Stimulated activated naive B cell treated with anti-CD40 and anti-IgM and Interleukin-4, amounts not matched to agents 10 μg/mL and 1 μg/mL and 100 μg/mL, for 72 hours (primary cell): ENCODE data around the gene PSMD9.
"Not testable (repeated sequence)": the region's sequence is repeated elsewhere in the genome, so short reads cannot be mapped to it uniquely, and the experiment has no call there.

ENCODE experiments used
- ATAC-seq, 2 donors: fragments of 150-1000 bp; cut with Tn5 transposase; replicated peaks; 2 replicates each; pipeline ENCODE4 v1.10.0; 2021; ENCODE audit warnings: moderate library complexity in 1 of 2
- DNase-seq: peaks from one replicate; pipeline ENCODE4 v3.0.0; 2021
- H3K27ac Mint-ChIP-seq: one replicate; pipeline ENCODE4 v1.8.0; 2022; ENCODE audit warnings: mild to moderate bottlenecking, mixed read lengths
- H3K27me3 Mint-ChIP-seq, 2 donors: one replicate each; pipeline ENCODE4 v1.8.0; 2022; ENCODE audit warnings: mixed read lengths in 2 of 2
- H3K36me3 Mint-ChIP-seq, 2 donors: one replicate each; pipeline ENCODE4 v1.8.0; 2022; ENCODE audit warnings: mixed read lengths in 2 of 2, mild to moderate bottlenecking in 1 of 2
- H3K4me1 Mint-ChIP-seq, 2 donors: one replicate each; pipeline ENCODE4 v1.8.0; 2022; ENCODE audit warnings: mixed read lengths in 2 of 2, mild to moderate bottlenecking in 1 of 2
- H3K4me3 Mint-ChIP-seq, 2 donors: one replicate each; pipeline ENCODE4 v1.8.0; 2022; ENCODE audit warnings: mild to moderate bottlenecking in 2 of 2, mixed read lengths in 2 of 2, moderate library complexity in 1 of 2
- H3K9me3 Mint-ChIP-seq, 2 donors: one replicate each; pipeline ENCODE4 v1.8.0; 2022; ENCODE audit warnings: mixed read lengths in 2 of 2, mild to moderate bottlenecking in 1 of 2

PSMD9 gene, protein sequence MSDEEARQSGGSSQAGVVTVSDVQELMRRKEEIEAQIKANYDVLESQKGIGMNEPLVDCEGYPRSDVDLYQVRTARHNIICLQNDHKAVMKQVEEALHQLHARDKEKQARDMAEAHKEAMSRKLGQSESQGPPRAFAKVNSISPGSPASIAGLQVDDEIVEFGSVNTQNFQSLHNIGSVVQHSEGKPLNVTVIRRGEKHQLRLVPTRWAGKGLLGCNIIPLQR

DNA sequence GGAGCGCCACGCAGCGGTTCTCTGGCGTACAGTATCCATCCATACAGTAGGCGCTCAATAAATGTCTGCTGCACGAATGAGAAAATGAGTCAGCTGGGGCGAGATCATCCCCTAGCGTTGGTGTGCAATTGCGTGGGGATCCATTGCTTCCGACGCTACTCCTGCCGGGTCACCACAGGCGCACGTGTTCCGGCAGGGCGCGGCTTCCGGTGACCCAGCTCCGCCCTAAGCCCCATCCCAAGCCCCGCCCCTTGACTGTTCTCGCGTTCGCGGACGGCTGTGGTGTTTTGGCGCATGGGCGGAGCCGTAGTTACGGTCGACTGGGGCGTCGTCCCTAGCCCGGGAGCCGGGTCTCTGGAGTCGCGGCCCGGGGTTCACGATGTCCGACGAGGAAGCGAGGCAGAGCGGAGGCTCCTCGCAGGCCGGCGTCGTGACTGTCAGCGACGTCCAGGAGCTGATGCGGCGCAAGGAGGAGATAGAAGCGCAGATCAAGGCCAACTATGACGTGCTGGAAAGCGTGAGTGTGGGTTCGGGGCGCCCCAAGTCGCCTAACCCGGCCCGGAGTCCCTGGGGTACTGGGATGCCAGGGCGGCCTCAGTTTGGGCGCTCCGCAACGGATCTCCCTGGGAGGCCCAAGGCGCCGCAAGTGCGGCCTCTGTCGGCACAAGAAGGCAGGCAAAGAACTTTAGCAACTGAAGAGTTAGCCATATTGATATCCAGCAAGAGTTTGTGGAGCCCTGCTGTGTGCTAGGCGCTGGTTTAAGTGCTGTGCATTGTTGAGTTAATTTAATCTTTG, at the start of gene PSMD9:
PSMD9 (plus strand) TSS at position 313 of the 796 bp plus-strand sequence; CDS start at position 380, 67 bp downstream.
- H3K4me3 Mint-ChIP-seq = peak within 1 kb of the TSS; percentile 97 to 98
- H3K27me3 Mint-ChIP-seq = no peaks in the 10 kb centered on the region
- H3K36me3 Mint-ChIP-seq = peaks cover 7% of the 10 kb centered on the region in 2 donors
- ATAC-seq = peak; percentile 93 to 95
- H3K27ac Mint-ChIP-seq = peak within 1 kb of the TSS; percentile 99
- no peaks in the 10 kb centered on the region for H3K9me3 Mint-ChIP-seq
- H3K4me1 Mint-ChIP-seq = peaks cover 13 to 18% of the 10 kb centered on the region in 2 donors
- DNase-seq = peak; percentile 98

DNA sequence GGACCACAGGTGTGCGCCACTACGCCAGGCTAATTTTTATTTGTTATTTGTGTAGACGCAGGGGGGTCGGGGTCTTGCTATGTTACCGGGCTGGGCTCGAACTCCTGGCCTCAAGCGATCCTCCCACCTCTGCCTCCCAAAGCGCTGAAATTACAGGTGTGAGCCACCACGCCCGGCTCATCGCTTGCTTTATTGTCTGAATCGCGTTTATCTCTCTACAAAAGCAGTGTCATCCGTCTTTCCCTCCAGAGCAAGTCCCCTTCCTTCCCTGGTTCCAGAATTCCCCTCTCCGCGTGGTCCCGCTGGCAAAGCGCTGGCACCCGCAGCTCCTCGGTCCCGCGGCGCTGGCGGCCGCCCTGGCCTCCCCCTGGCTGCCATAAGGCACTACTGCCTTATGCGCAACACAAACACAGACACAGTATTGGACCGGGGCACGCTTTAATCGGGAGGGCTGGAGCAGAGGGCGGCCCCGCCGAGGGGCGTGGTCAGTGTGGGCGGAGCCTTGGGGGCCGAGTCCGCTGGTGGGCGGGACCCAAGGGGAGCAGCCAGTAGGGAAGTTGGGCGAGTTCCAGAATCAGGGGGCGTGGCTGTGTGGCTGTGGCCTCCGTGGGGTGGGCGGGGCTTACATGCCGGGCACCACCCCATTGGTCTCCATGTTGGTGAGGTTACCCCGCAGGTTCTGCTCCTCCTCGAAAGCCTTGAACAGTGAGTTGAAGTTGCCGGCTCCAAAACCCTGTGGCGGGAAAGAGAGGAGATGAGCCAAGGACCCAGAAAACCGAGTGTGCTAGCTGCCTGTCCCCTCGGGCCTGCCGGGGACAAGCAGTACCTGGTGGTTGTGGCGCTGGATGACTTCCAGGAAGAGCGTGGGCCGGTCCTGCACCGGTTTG, 49.2 kb upstream of the PSMD9 start:
- Mint-ChIP-seq H3K4me3 (peak overlapping the region; percentile 99), H3K27me3 (no peaks in the 10 kb centered on the region), H3K27ac (peak overlapping the region; percentile 97), H3K9me3 (no peaks in the 10 kb centered on the region), H3K36me3 (no peaks in the 10 kb centered on the region), H3K4me1 (peaks cover 13 to 19% of the 10 kb centered on the region in 2 donors)
- peak; percentile 99 for DNase-seq
- peak; percentile 95 to 98 for ATAC-seq

DNA sequence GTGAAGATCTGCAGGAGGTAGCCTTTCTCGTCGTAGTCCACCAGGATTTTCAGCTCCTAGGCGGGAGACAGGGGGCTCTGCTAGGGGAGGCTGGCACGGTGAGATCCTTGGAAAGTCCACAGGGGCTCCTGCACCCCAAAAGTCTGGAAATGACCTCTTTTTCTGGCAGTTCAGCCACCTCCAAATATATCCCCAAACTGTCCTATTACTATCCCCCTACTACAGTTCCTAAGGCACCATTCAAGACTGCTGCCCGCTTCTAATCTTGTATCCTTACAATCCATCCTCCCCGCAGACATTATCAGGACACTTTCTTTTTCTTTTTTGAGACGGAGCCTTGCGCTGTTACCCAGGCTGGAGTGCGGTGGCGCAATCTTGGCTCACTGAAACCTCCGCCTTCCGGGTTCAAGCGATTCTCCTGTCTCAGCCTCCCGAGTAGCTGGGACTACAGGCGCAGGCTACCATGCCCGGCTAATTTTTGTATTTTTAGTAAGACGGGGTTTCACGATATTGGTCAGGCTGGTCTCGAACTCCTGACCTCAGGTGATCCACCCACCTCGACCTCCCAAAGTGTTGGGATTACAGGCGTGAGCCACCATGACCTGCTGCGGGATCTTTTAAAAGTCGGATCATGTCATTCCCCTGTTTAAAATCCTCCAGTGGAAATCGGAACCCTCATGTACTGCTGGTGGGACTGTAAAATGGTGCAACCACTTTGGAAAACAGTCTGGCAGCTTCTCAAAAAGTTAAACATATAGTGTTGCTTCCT, 48.4 kb upstream of the PSMD9 start:
- Mint-ChIP-seq H3K27me3 (no peaks in the 10 kb centered on the region), H3K4me3 (peak overlapping the region; percentile 99), H3K36me3 (no peaks in the 10 kb centered on the region), H3K27ac (peak overlapping the region; percentile 97), H3K4me1 (peaks cover 13 to 19% of the 10 kb centered on the region in 2 donors), H3K9me3 (no peaks in the 10 kb centered on the region)
- DNase-seq (no peak), ATAC-seq (peak; percentile 1 to 5)

DNA sequence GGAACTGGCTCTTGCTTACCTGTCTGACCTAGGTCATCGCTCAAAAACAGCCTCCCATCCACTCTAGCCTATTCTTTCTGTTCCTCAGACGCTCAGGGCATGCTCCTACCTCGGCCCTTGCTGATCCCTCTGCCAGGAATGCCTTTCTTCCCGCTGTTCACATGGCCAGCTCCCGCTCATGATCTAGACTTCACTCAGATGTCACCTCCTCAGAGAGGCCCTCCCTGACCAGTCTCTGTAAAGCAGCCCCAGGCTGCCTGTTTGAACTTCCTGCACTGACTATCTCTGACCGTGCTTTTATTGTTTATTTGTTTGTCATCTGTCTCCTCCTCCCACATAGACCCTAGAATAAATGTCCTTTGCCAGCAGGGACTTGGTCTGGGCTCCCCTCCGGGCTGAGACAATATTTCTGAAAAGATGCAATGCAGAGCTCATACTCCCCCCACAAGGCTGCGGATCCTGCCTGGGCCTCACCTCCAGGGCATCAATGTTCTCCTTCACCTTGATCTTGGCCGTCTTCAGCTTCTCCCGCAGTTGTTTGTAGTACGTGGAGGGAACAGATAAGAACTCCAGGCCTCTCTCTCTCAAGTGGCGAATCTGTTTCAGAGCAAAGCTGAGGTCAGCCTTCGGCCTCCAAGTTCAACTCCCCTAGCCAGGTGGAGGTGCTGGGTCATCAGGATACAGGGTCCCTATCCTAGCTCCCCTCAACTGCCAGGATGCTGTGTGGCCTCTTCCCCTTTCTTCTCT, 45.2 kb upstream of the PSMD9 start:
- peaks cover 13 to 25% of the 10 kb centered on the region in 2 donors for H3K4me1 Mint-ChIP-seq
- no peaks in the 10 kb centered on the region for H3K9me3 Mint-ChIP-seq
- no peak overlapping the region for H3K4me3 Mint-ChIP-seq
- no peaks in the 10 kb centered on the region for H3K36me3 Mint-ChIP-seq
- no peak overlapping the region for H3K27ac Mint-ChIP-seq
- DNase-seq (no peak), ATAC-seq (no peak)
- H3K27me3 Mint-ChIP-seq = no peaks in the 10 kb centered on the region

DNA sequence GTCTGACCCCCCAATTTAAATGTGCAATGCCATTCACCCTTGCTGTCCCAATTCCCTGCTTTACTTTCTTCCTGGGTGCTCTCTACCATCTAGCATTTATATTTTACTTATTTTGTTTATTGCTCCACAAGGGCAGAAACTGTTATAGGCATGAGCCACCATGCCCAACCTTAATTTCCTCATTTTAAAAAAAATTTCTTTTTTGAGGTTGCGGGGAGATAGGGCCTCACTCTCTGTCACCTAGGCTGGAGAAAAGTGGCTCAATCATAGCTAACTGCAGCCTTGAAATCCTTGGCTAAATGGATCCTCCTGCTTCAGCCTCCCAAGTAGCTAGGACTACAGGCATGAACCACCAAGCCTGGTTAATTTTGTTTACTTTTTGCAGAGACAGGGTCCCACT, 42.9 kb upstream of the PSMD9 start:
- H3K9me3 Mint-ChIP-seq = no peaks in the 10 kb centered on the region
- peaks cover 0 to 3% of the 10 kb centered on the region in 2 donors for H3K36me3 Mint-ChIP-seq
- no peaks in the 10 kb centered on the region for H3K27me3 Mint-ChIP-seq
- peaks cover 2 to 11% of the 10 kb centered on the region in 2 donors for H3K4me1 Mint-ChIP-seq
- H3K4me3 Mint-ChIP-seq = no peak overlapping the region
- ATAC-seq (peak; percentile 67 to 77), DNase-seq (no peak)
- no peak overlapping the region for H3K27ac Mint-ChIP-seq

DNA sequence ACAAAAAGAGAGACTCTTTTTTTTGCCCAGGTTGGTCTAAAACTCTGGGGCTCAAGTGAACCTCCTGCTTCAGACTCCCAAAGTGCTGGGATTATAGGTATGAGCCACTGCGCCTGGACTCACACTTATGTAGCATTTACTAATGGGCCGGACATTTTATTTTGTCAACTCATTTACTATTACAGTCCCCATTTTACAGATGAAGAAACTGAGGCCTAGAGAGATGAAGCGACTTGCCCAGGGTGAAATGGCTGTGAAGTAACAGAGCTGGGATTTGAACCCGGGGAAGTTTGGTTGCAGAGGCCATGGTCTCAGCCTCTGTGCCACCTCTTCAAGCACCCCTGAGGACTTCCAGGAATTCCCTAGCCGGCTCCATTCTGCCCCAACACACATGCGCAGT, 39.4 kb upstream of the PSMD9 start:
- H3K4me1 Mint-ChIP-seq = peaks cover 2 to 11% of the 10 kb centered on the region in 2 donors
- H3K27me3 Mint-ChIP-seq = no peaks in the 10 kb centered on the region
- no peak overlapping the region for H3K27ac Mint-ChIP-seq
- no peak for ATAC-seq
- H3K4me3 Mint-ChIP-seq = no peak overlapping the region
- H3K36me3 Mint-ChIP-seq = peaks cover 0 to 3% of the 10 kb centered on the region in 2 donors
- DNase-seq = no peak
- no peaks in the 10 kb centered on the region for H3K9me3 Mint-ChIP-seq

DNA sequence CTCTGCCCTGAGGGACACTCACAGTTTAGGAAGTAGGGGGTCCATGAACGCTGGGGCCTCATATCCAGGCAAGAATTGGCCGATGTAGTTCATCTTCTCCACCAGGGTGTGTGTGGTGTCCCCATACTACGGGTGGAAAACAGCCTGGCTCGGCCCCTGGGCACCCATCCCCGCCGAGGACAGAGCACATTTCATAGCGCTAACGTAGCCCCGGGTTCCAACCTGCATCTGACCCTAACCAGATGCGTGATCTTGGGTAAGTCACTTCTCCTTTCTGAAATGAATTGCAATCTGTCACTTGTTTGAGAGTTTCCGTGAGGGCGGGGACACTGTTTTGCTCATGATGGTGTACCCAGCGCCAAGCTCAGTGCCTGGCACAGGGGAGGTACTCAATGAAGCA, 38.9 kb upstream of the PSMD9 start:
- DNase-seq = no peak
- no peak overlapping the region for H3K4me3 Mint-ChIP-seq
- H3K27ac Mint-ChIP-seq = peak overlapping the region; percentile 93
- no peaks in the 10 kb centered on the region for H3K27me3 Mint-ChIP-seq
- peak; percentile 52 to 73 for ATAC-seq
- no peaks in the 10 kb centered on the region for H3K9me3 Mint-ChIP-seq
- peaks cover 0 to 3% of the 10 kb centered on the region in 2 donors for H3K36me3 Mint-ChIP-seq
- peaks cover 2 to 11% of the 10 kb centered on the region in 2 donors for H3K4me1 Mint-ChIP-seq

DNA sequence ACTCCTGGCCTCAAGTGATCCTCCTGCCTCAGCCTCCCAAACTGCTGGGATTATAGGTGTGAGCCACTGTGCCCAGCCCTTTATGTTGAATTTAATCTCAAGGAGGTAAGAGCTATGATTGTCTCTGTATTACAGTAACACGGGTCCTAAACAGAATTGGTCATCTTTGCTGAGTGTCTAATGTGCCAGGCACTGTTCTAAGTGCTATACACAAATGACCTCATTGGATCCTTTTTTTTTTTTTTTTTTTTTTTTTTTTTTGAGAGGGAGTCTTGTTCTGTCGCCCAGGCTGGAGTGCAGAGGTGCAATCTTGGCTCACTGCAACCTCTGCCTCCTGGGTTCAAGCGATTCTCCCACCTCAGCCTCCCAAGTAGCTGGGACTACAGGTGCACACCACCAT, 36.2 kb upstream of the PSMD9 start:
- not testable (repeated sequence) for H3K36me3 Mint-ChIP-seq, ATAC-seq

DNA sequence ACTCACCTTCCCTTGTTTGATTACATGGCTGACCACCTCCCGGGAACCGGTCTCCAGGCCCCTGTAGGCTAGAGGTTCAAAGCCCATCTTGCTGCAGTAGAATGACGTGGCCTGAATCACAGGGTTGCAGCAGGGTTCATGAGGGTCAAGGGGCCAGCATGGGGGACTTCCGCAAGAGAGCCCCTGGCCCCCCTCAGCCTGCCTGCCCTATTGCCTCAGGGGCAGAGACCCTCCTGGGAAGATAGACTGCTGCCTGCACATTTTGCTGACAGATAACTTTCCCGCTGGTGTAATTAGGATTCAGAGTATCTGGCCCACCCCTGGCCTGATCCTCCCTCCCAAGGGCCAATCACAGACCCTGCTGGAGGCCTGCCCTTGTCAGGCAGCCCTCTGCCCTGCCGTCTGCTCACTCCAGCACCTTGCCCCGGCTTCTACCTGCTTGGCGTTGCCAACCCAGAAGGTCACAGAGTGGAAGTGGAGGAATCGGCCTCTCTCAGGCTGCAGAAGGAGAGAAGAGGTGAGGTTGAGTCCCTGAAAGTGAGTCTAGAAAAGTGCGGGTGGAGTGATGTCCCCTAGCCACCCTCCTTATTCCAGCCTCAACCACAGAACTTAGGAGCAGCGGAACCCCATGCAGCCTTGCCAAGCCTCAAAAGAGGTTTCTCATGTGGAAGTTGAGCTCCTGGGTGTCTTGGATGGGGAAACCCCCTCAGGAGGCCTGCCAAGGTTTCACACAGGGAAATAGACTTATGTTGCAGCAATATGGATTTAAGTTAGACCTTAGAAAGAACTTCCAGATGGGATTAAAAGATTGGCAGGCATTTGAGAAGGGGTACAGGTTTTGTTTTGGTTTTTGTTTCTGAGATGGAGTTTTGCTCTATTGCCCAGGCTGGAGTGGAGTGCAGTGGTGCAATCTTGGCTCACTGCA, 31.0 kb upstream of the PSMD9 start:
- DNase-seq = no peak
- no peak for ATAC-seq
- Mint-ChIP-seq H3K9me3 (no peaks in the 10 kb centered on the region), H3K4me3 (no peak overlapping the region), H3K4me1 (peaks cover 16 to 29% of the 10 kb centered on the region in 2 donors), H3K36me3 (no peaks in the 10 kb centered on the region), H3K27me3 (no peaks in the 10 kb centered on the region), H3K27ac (peak overlapping the region; percentile 33)

More for the DNA sequence above, 36.2 kb upstream of the PSMD9 start:
- not testable (repeated sequence) for H3K27me3 Mint-ChIP-seq, H3K9me3 Mint-ChIP-seq, H3K4me3 Mint-ChIP-seq, H3K27ac Mint-ChIP-seq, DNase-seq
- peaks cover 16 to 31% of the 10 kb centered on the region in 2 donors for H3K4me1 Mint-ChIP-seq

DNA sequence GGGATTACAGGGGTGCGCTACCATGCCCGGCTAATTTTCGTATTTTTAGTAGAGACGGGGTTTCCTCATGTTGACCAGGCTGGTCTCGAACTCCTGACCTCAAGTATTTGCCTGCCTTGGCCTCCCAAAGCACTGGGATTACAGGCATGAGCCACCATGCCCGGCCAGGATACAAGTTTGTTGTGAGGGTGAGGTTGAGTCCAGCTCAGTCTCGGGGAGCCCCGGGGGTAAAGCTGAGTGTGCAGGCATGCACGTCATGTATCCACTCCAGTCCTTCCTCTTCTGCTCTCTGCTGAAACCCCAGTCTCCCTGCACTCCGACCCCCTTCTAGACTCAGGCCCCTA, 30.3 kb upstream of the PSMD9 start:
- Mint-ChIP-seq H3K4me3 (no peak overlapping the region), H3K9me3 (no peaks in the 10 kb centered on the region), H3K27me3 (no peaks in the 10 kb centered on the region), H3K27ac (no peak overlapping the region), H3K36me3 (no peaks in the 10 kb centered on the region), H3K4me1 (peaks cover 16 to 29% of the 10 kb centered on the region in 2 donors)
- ATAC-seq (no peak), DNase-seq (no peak)

DNA sequence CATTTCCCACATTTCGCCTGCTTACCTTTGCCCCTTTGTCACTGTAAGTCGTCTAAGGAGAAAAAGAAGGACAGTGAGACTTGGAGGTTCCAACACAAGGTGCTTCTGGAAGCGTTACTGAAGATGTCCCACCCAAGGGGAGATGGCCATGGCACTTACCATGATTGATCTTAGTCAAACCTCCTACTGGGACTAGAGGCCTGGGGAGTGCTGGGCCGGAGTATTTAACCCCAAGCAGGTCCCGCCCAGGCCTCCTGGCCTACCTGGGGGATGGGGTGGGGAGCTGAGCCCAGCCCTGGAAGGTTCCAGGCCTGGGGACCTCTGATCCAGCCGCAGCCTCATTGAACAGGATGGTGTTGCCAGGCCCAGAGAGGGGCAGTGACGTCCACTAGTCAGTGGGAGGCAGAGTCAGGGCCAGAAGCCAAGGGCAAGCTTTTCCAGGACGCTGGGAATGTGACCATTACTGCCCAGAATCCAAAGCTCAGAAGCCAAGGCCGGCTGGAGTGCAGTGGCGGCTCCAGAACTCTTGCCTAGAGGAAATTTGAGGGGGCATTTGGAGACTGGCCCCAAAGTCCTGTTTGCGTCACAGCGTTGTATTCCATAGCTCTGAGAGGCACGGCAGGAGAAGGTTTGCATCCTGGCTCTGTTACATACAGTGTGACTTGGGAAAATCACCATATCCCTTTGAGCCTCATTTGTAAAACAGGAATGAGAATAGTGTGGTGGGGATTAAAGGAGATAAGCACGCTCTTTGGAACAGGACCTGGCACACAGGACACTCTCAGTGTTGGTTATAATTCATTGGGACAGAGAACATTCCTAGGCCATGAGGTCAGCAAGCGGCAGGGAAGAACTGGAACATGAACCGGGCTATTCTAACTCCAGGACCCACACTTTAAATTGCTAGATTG, 29.7 kb upstream of the PSMD9 start, which contains the start of gene HPD:
HPD (minus strand) TSS at position 198 of the 911 bp plus-strand sequence; CDS start at position 162, 36 bp downstream.
- Mint-ChIP-seq H3K27me3 (no peaks in the 10 kb centered on the region), H3K9me3 (no peaks in the 10 kb centered on the region), H3K27ac (no peak within 1 kb of the TSS), H3K4me3 (no peak within 1 kb of the TSS), H3K4me1 (peaks cover 16 to 29% of the 10 kb centered on the region in 2 donors), H3K36me3 (no peaks in the 10 kb centered on the region)
- DNase-seq (no peak), ATAC-seq (no peak)
